Brain pericyte (primary cell): ENCODE measurements around the gene PSMA8.
"Not testable (repeated sequence)": the region's sequence is repeated elsewhere in the genome, so short reads cannot be mapped to it uniquely, and the experiment has no call there.

Experiments used
- DNase-seq: peaks from one replicate; pipeline ENCODE4 v3.0.0-alpha.2; 2012; ENCODE audit warnings: low read depth, low spot score

The PSMA8 gene

DNA sequence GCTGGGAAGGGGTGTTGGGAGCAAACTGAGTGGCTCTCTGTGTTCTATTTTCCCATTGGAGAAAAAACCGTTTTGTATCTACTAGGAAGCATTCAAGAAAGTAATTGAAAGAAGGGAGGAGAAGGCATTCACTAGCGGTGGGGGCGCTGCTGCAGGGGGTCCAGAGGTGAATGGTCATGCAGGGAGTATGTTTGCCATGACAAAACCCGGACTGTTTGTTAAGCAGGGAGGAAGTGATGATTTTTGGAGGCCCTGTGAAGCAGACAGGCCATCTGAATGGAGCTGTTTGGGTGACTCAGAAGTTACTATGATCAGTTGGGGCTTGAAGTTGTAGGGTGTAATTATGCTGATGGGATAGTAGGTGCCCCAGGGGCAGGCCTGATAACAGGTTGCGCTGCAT lies 99.5 kb downstream of the PSMA8 start:
- DNase-seq: no peak

DNA sequence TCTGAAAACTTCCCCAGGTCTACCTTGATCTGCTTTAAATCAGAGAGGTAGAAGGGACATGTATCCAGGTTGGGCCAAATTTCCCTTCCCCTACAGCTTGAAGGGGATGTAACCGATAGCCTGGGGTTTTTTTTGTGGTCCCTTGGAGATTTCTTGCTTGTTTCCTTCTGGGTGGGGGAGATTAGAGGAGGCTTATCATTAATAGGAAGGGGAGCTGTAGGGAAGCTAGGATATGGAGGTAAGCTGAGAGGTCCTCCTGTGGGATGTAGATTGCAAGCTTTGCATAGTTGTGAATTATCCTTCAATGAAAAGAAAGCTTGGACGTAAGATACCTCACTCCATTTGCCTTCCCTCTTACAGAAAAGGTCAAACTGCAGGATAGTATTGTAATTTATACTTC lies 103.7 kb downstream of the PSMA8 start:
- DNase-seq: not testable (repeated sequence)

DNA sequence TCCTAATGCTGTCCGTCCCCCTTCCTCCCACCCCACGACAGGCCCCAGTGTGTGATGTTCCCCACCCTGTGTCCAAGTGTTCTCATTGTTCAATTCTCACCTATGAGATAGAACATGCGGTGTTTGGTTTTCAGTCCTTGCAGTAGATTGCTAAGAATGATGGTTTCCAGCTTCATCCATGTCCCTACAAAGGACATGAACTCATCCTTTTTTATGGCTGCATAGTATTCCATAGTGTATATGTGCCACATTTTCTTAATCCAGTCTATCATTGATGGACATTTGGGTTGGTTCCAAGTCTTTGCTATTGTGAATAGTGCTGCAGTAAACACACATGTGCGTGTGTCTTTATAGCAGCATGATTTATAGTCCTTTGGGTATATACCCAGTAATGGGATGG lies 105.0 kb downstream of the PSMA8 start:
- DNase-seq: not testable (repeated sequence)

GRCh38 chr18:26242392-26242791 lies 108.7 kb downstream of the PSMA8 start:
- not testable (repeated sequence) for DNase-seq
